GM23338 (cell line): ENCODE measurements around the gene ZNF324B. TPM values are rescaled to one million over a fixed set of nuclear protein-coding genes. Genes with fewer than 3 reads are reported as not detected.

Experiments used
- ATAC-seq: fragments of 200-7000 bp; cut with Tn5 transposase; 3 replicates; pipeline ENCODE4 v1.9.1; 2020
- DNase-seq: peaks from one replicate; pipeline ENCODE4 v3.0.0-alpha.2; 2015; ENCODE audit warnings: low spot score
- H2AFZ ChIP-seq: fragments of 200-600 bp; sonication (generic); 2 replicates; pipeline ENCODE4 v1.8.0; 2016; ENCODE audit warnings: antibody characterized with exemption, mild to moderate bottlenecking, moderate library complexity
- H3F3A ChIP-seq: fragments of 200-600 bp; sonication (generic); replicated peaks from 2 replicates; pipeline ENCODE4 v1.8.0; 2017; ENCODE audit warnings: antibody characterized with exemption, mixed run types, low read depth
- H3K27ac ChIP-seq: fragments of 200-600 bp; sonication (generic); 2 replicates; pipeline ENCODE4 v1.6.1; 2016; ENCODE audit warnings: low read depth
- H3K27me3 ChIP-seq: fragments of 200-600 bp; sonication (generic); 2 replicates; pipeline ENCODE4 v1.8.0; 2016; ENCODE audit warnings: mild to moderate bottlenecking, mixed run types, moderate library complexity; ENCODE audit not compliant: insufficient read depth
- H3K36me3 ChIP-seq: fragments of 200-600 bp; sonication (generic); 2 replicates; pipeline ENCODE4 v1.8.0; 2016; ENCODE audit warnings: mild to moderate bottlenecking; ENCODE audit not compliant: insufficient read depth
- H3K4me1 ChIP-seq: fragments of 200-600 bp; sonication (generic); 2 replicates; pipeline ENCODE4 v1.8.0; 2016; ENCODE audit warnings: mild to moderate bottlenecking, moderate library complexity; ENCODE audit not compliant: insufficient read depth
- H3K4me2 ChIP-seq: fragments of 200-600 bp; sonication (generic); 2 replicates; pipeline ENCODE4 v1.7.1; 2017; ENCODE audit warnings: mixed run types
- H3K4me3 ChIP-seq: fragments of 200-600 bp; sonication (generic); 2 replicates; pipeline ENCODE4 v1.6.1; 2016; ENCODE audit warnings: mixed run types
- H3K79me2 ChIP-seq: fragments of 200-600 bp; sonication (generic); replicated peaks from 2 replicates; pipeline ENCODE4 v1.8.0; 2017; ENCODE audit warnings: mild to moderate bottlenecking; ENCODE audit not compliant: insufficient read depth
- H3K9me2 ChIP-seq: fragments of 200-600 bp; sonication (generic); 2 replicates; pipeline ENCODE4 v1.8.0; 2017; ENCODE audit not compliant: insufficient read depth
- H4K20me1 ChIP-seq: fragments of 200-600 bp; sonication (generic); replicated peaks from 2 replicates; pipeline ENCODE4 v1.8.0; 2017; ENCODE audit warnings: mild to moderate bottlenecking; ENCODE audit not compliant: insufficient read depth
- H3K27ac Mint-ChIP-seq: 2 replicates; pipeline ENCODE4 v1.8.0; 2020; ENCODE audit warnings: inconsistent platforms, mild to moderate bottlenecking, moderate library complexity, mixed read lengths
- H3K27me3 Mint-ChIP-seq: 3 replicates; pipeline ENCODE4 v1.8.0; 2022; ENCODE audit warnings: low read depth, mild to moderate bottlenecking, moderate library complexity, mixed read lengths, inconsistent platforms; ENCODE audit not compliant: insufficient read depth, poor library complexity
- H3K36me3 Mint-ChIP-seq: 3 replicates; pipeline ENCODE4 v1.8.0; 2021; ENCODE audit warnings: low read depth, mild to moderate bottlenecking, inconsistent platforms, moderate library complexity, mixed read lengths
- H3K4me1 Mint-ChIP-seq: 3 replicates; pipeline ENCODE4 v1.8.0; 2020; ENCODE audit warnings: mild to moderate bottlenecking, inconsistent platforms, mixed read lengths
- H3K4me3 Mint-ChIP-seq: 3 replicates; pipeline ENCODE4 v1.8.0; 2021; ENCODE audit warnings: moderate library complexity, mild to moderate bottlenecking, inconsistent platforms, mixed read lengths
- H3K9me3 Mint-ChIP-seq: 3 replicates; pipeline ENCODE4 v1.8.0; 2020; ENCODE audit warnings: moderate library complexity, mild to moderate bottlenecking, inconsistent platforms, mixed read lengths
- CREB1 ChIP-seq: fragments of 250-450 bp; sonication (Bioruptor Pico); IDR thresholded peaks from 2 replicates; pipeline ENCODE4 v1.5.0; 2020; ENCODE audit warnings: low read depth, mild to moderate bottlenecking, moderate library complexity
- ETS1 ChIP-seq: IDR thresholded peaks from 2 replicates; pipeline ENCODE4 v1.6.1; 2016; ENCODE audit warnings: antibody characterized with exemption
- NANOG ChIP-seq: IDR thresholded peaks from 2 replicates; pipeline ENCODE4 v1.6.1; 2016; ENCODE audit warnings: antibody characterized with exemption, borderline replicate concordance
- POLR2AphosphoS5 ChIP-seq: IDR thresholded peaks from 2 replicates; pipeline ENCODE4 v1.6.1; 2016; ENCODE audit warnings: antibody characterized with exemption, low read depth
- ZNF462 ChIP-seq: fragments of 250-450 bp; sonication (Bioruptor Pico); IDR thresholded peaks from 2 replicates; pipeline ENCODE4 v1.5.0; 2020; ENCODE audit warnings: mild to moderate bottlenecking, moderate library complexity
- polyA plus RNA-seq: library from polyadenylated mRNA; unstranded; fragments of >200 nt; fragmentation: Nextera tagmentation; extraction: Ambion mirVana; gene quantifications from 2 replicates; pipeline ENCODE4 v1.2.1, GENCODE V29; 2016
- total RNA-seq: library from RNA; depleted of rRNA; stranded (reverse); fragments of >200 nt; shearing (Covaris generic); gene quantifications from 2 replicates; pipeline ENCODE4 v1.2.3, GENCODE V29; 2014

Gene ZNF324B
- total and polyA plus RNA-seq, 2 experiments from 2014 or later: 0.50 to 4.7 TPM

DNA sequence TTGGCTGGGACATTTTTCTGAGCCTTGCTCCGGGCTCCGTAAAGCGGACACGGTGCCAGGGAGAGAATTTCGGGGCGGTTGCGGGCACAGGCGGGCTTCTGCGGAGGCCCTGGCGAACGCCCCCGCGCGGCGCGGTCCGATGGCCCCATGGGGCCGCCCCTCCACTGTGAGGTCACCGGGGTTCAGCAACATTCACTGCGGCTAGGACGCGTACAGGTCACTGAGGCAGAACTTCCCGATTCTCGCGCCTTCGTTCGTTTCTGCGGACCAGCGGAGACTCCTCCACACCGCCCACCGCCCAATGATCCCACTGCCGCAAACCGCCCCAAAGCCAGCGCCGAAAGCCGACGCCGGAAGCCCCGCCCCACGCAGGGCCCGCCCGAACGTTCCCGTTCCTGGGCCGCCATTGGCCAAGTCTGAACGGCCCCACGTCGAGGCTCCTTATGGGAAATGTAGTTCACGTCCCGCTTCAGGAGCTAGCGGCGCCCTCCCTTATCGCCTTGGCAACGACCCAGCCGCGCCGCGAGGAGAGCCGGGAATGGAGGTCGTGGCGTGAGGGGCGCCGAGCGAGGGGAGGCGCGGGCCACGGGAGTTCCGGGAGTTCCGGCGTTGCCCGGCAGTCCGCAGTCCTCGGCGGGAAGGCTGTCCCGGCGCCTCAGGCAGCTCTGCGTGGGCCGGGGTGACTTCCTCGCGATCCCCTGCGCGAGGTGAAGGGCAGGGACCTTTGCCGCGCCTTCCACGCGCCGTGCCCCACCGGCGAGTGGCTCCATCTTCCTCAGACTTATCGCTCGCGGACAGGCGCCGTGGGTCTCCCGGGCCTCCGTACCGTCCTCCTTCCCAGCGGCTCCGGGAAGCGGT is 43.0 kb upstream of the ZNF324B start, which contains the start of gene ZNF584:
ZNF584 (plus strand) TSS at position 498 of the 858 bp plus-strand sequence. CDS start 499 bp downstream, outside the sequence.
- H3K27me3 Mint-ChIP-seq: peaks cover 15% of the 10 kb centered on the region
- H3K4me3 Mint-ChIP-seq: peak within 1 kb of the TSS; percentile 94
- peak within 1 kb of the TSS; percentile 88 for H3K27ac Mint-ChIP-seq
- Histone ChIP-seq H3K4me2 (peak within 1 kb of the TSS; percentile 98), H3K27me3 (0 out of 2 replicates have a peak, but pooled peaks cover 7% of the 10 kb centered on the region), H3K27ac (peak within 1 kb of the TSS; percentile 50; the same call in 1 of the 2 replicates), H3K4me3 (peak within 1 kb of the TSS; percentile 94), H3F3A (0 out of 2 replicates have a peak, but pooled peaks cover 6% of the 10 kb centered on the region), H3K36me3 (no peaks in the 10 kb centered on the region), H3K79me2 (no peaks in the 10 kb centered on the region), H2AFZ (peak within 1 kb of the TSS; percentile 96), H3K4me1 (no peaks in the 10 kb centered on the region), H4K20me1 (no peaks in the 10 kb centered on the region), H3K9me2 (0 out of 2 replicates have a peak, but pooled peaks cover 5% of the 10 kb centered on the region)
- TF ChIP-seq POLR2AphosphoS5 (peak; percentile 97), NANOG (peak; percentile 71), ETS1 (peak; percentile 96), CREB1 (peak; percentile 61), ZNF462 (CRISPR knock-in tag) (no peak)
- DNase-seq (peak; percentile 99), ATAC-seq (peak; percentile 95)
- peaks cover 12% of the 10 kb centered on the region for H3K36me3 Mint-ChIP-seq
- H3K9me3 Mint-ChIP-seq: peaks cover 13% of the 10 kb centered on the region
- peaks cover 17% of the 10 kb centered on the region for H3K4me1 Mint-ChIP-seq
